Measurements from ENCODE around the gene FHIT.

The FHIT gene

GRCh38 chr3:60803216-60804173 lies 447.8 kb downstream of the FHIT start:
- DNase-seq: no peak

DNA sequence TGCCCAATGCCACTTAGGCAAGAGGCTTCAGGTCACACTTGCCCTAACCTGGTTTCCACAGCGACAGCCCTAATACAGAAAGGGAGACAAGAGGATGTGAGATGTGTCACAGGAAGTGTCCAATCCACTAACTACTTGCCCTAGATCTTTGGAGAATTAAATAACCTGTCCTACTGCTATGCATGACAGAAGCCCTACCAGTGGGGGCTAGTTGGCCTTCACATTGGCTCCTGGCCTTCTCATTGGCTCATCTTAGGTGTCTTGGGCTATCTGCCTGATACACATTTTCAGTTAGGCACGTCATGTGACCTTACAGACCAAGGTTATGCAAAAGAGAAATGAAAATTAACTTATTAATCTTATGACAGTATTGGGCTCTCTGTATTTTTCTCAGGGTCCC lies 449.9 kb downstream of the FHIT start:
- no peak for DNase-seq

GRCh38 chr3:60798456-60798855 lies 452.8 kb downstream of the FHIT start:
- no peak for DNase-seq

- no peak for DNase-seq
Measured at GRCh38 chr3:60792249-60792852, 458.9 kb downstream of the FHIT start.

GRCh38 chr3:60788185-60788584 lies 463.1 kb downstream of the FHIT start:
- DNase-seq: no peak

DNA sequence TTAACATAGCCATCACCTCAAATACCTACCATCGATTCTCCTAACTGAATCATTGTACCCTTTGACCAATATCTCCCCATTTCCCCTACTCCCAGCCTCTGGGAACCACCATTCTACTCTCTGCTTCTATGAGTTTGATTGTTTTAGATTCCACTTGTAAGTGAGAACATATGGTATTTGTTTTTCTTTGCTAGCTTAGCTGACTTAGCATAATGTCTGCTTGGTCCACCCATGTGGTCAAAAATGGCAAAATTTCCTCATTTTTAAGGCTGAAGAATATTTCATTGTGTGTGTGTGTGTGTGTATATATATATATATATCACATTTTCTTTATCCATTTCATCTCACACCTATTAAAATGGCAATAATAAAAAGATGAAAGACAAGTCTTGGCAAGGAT lies 469.3 kb downstream of the FHIT start:
- DNase-seq: no peak

GRCh38 chr3:60779637-60780036 lies 471.6 kb downstream of the FHIT start:
- DNase-seq: no peak

DNA sequence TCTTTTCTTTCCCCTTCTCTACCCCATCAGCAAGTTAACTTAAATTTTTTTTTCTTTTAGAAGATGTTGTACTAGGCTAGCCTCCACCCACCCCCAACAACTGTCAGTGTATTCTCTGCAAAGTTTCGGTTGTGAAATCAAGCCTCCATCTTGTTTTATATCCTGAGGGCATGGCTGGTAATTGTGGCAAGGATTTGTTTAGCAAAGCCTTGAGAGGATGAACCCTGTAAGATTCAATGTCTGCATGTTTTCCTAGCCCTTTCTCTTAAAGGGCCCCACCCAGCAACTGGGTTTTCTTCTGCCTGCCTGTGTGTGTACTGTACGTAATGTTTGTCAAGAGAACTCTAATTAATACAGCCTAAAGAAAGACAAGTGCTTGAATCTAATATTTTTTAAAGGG lies 475.3 kb downstream of the FHIT start:
- no peak for DNase-seq

- no peak for DNase-seq
Measured at GRCh38 chr3:60774617-60775016, 476.6 kb downstream of the FHIT start.

DNA sequence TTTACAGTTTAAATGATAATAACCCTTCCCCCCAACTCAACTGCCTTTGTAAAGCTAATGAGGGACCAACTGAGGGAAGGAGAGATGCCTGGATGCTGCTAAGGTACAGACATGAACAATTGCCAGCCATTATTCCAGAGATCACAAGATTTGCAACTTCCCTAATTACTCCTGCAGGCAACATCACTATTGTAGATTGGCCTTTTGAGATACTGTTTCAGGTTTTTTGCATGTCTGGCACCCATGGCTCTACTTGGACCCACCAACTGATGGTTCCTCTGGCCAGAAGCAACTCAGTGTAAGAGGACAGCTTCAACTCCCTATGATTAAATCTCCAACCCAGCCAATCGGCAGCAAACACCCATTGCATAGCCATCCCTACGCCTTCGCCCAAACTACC lies 478.7 kb downstream of the FHIT start:
- no peak for DNase-seq

GRCh38 chr3:60771766-60772165 lies 479.5 kb downstream of the FHIT start:
- DNase-seq: no peak

- DNase-seq: no peak
Measured at GRCh38 chr3:60770532-60770931, 480.7 kb downstream of the FHIT start.

GRCh38 chr3:60767536-60767935 lies 483.7 kb downstream of the FHIT start:
- DNase-seq: no peak

GRCh38 chr3:60765776-60766175 lies 485.5 kb downstream of the FHIT start:
- no peak for DNase-seq

- DNase-seq: no peak
Measured at GRCh38 chr3:60764870-60765269, 486.4 kb downstream of the FHIT start.

DNA sequence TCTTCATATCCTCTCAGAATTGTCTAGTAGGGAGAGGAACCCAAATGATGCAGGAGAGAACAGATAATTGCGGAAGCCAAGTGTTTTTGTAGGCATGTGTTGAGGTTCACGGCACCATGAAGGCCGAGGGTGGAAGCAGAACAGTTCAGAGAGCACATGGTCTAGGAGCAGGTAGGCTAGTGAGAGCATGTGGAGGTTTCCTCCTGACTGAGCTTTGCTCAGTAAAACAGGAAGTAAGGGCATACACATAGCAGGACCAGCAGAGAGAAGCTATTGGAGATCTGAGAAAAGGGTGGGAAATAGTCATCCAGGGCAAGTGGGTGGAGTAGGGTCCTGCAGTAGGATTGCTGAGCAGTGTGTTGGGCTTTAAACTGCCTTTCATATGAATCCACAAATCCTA lies 491.1 kb downstream of the FHIT start:
- DNase-seq: no peak

DNA sequence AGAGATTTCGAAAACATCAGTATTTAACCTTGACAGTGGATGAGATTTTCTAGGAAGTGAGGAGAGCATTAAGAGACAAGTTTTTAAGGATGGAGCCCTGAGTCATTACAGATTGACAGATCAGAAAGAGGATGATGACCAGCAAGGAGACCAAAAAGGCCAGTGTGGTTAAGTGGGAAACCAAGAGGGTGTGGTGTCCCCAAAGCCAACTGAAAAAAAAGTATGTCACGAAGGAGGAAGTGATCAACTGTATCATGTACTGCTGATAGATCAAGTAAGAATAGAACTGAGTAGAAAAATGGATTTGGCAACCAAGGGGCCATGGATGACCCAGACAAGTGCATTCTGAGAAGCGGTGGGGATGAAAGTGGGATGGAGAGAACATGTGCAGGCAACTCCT lies 491.8 kb downstream of the FHIT start:
- DNase-seq: no peak

GRCh38 chr3:60758831-60759230 lies 492.4 kb downstream of the FHIT start:
- no peak for DNase-seq

DNA sequence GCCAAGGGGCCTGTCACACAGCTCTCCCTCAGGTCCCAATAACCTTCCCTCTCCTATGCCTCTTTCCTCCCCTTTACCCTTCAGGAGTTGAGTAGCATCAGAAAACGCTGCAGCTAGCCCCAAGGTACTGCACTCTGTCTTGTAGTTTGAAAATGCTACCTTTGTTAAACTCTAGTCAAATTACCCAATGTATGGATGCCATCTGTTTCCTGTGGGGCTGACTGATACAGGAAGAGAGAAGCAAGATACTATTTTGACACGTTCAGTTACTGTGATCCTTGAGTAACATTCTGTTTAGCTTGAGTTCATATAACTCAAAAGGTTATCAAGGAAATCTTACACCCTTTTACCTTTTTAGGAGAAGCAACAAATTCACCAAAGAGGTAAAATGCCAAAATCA lies 493.1 kb downstream of the FHIT start:
- no peak for DNase-seq

DNA sequence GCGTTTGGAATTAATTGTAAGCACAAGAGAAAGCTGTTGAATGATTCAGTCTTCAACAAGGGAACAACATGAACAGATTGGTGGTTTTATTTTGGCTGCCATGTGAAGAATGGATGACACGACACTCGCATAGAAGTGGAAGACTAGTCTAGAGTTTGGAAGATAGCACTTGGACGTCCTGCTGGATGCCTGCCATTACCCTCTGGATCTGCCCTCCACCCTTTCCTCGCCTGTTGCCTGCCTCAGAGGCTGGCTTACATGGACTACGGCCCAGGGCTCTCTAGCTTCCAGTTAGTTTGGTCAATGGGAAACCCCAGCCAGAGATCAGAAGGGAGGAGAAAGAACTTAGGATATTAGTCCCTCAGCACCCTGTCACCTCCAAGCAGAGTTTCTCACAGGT lies 493.5 kb downstream of the FHIT start:
- no peak for DNase-seq

GRCh38 chr3:60756241-60757030 lies 494.8 kb downstream of the FHIT start:
- DNase-seq: no peak

GRCh38 chr3:60755094-60755493 lies 496.2 kb downstream of the FHIT start:
- no peak for DNase-seq

- DNase-seq: no peak
Measured at GRCh38 chr3:60754617-60755016, 496.6 kb downstream of the FHIT start.

DNA sequence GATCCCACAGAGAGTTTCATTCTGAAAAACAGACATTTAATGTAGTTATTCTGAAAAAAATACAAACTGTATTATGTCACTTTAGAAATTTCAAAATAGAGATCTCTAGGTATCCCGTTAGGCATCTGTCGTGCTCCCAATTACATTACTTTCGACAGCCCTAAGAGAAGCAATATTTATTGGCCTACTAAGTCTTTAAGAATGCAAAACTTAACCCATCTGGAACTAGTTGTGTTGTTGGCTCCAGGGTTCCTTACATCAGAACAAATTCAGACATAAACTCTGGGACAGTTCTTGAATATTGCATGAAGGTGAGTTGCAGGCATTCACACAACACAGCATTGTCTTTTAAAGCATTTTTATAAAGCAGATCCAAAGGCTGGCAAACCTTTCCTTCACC lies 498.4 kb downstream of the FHIT start:
- no peak for DNase-seq
